Progenitor cell of endocrine pancreas (in vitro differentiated cells): Measurements from ENCODE around the gene MAN2A1. TPM values are rescaled to one million over a fixed set of nuclear protein-coding genes. Genes with fewer than 3 reads are reported as not detected.

ENCODE experiments used
- DNase-seq: peaks from one replicate; pipeline ENCODE4 v3.0.0; 2021; ENCODE audit warnings: low spot score; ENCODE audit not compliant: unreplicated experiment
- H3K27ac Mint-ChIP-seq: 2 replicates; pipeline ENCODE4 v1.8.0; 2021; ENCODE audit warnings: mild to moderate bottlenecking, moderate library complexity, mixed read lengths
- H3K27me3 Mint-ChIP-seq: 2 replicates; pipeline ENCODE4 v1.8.0; 2021; ENCODE audit warnings: mixed read lengths
- H3K36me3 Mint-ChIP-seq: 2 replicates; pipeline ENCODE4 v1.8.0; 2022; ENCODE audit warnings: mixed read lengths; ENCODE audit not compliant: insufficient read depth
- H3K4me1 Mint-ChIP-seq: 2 replicates; pipeline ENCODE4 v1.8.0; 2021; ENCODE audit warnings: low read depth, mixed read lengths
- H3K4me3 Mint-ChIP-seq: 2 replicates; pipeline ENCODE4 v1.8.0; 2021; ENCODE audit warnings: low read depth, mild to moderate bottlenecking, moderate library complexity, mixed read lengths
- H3K9me3 Mint-ChIP-seq: 2 replicates; pipeline ENCODE4 v1.8.0; 2021; ENCODE audit warnings: low read depth, mixed read lengths
- CTCF ChIP-seq: fragments of 200-600 bp; sonication (generic); IDR thresholded peaks from one replicate; pipeline ENCODE4 v1.5.0; 2021; ENCODE audit warnings: antibody characterized with exemption, mild to moderate bottlenecking; ENCODE audit not compliant: unreplicated experiment
- total RNA-seq: library from RNA; stranded (reverse); gene quantifications from 2 replicates; pipeline ENCODE4 v1.2.1, GENCODE V29; 2021

Gene MAN2A1
- total RNA-seq, 1 donor from 2014 or later: 41.9 TPM

- Mint-ChIP-seq H3K36me3 (no peaks in the 10 kb centered on the region), H3K27me3 (no peaks in the 10 kb centered on the region), H3K9me3 (no peaks in the 10 kb centered on the region), H3K27ac (no peak overlapping the region), H3K4me1 (peaks cover 2% of the 10 kb centered on the region), H3K4me3 (no peak overlapping the region)
- DNase-seq: no peak
- TF ChIP-seq CTCF: no peak
Measured at GRCh38 chr5:109676920-109677319, 12.8 kb upstream of the MAN2A1 start.

- Mint-ChIP-seq H3K36me3 (no peaks in the 10 kb centered on the region), H3K27ac (no peak overlapping the region), H3K4me3 (no peak overlapping the region), H3K9me3 (no peaks in the 10 kb centered on the region), H3K27me3 (no peaks in the 10 kb centered on the region), H3K4me1 (no peaks in the 10 kb centered on the region)
- no peak for TF ChIP-seq CTCF
- no peak for DNase-seq
Measured at GRCh38 chr5:109678447-109678846, 11.3 kb upstream of the MAN2A1 start.

- no peaks in the 10 kb centered on the region for H3K27me3 Mint-ChIP-seq
- no peaks in the 10 kb centered on the region for H3K4me1 Mint-ChIP-seq
- no peaks in the 10 kb centered on the region for H3K36me3 Mint-ChIP-seq
- no peak overlapping the region for H3K27ac Mint-ChIP-seq
- H3K9me3 Mint-ChIP-seq: no peaks in the 10 kb centered on the region
- DNase-seq: no peak
- no peak overlapping the region for H3K4me3 Mint-ChIP-seq
- TF ChIP-seq CTCF: no peak
Measured at GRCh38 chr5:109681763-109682162, 8.0 kb upstream of the MAN2A1 start.

- Mint-ChIP-seq H3K27ac (no peak overlapping the region), H3K27me3 (no peaks in the 10 kb centered on the region), H3K36me3 (no peaks in the 10 kb centered on the region), H3K4me1 (no peaks in the 10 kb centered on the region), H3K4me3 (no peak overlapping the region), H3K9me3 (no peaks in the 10 kb centered on the region)
- no peak for TF ChIP-seq CTCF
- DNase-seq: no peak
Measured at GRCh38 chr5:109682383-109682782, 7.3 kb upstream of the MAN2A1 start.

- H3K4me3 Mint-ChIP-seq: no peak overlapping the region
- H3K27me3 Mint-ChIP-seq: no peaks in the 10 kb centered on the region
- H3K27ac Mint-ChIP-seq: no peak overlapping the region
- H3K9me3 Mint-ChIP-seq: peaks cover 7% of the 10 kb centered on the region
- H3K4me1 Mint-ChIP-seq: peaks cover 2% of the 10 kb centered on the region
- DNase-seq: no peak
- no peaks in the 10 kb centered on the region for H3K36me3 Mint-ChIP-seq
- TF ChIP-seq CTCF: no peak
Measured at GRCh38 chr5:109685916-109686315, 3.8 kb upstream of the MAN2A1 start.
